Kidney (tissue), 14 donors: ENCODE measurements around the gene EPSTI1. TPM values are rescaled to one million over a fixed set of nuclear protein-coding genes. Genes with fewer than 3 reads are reported as not detected.
A peak's percentile ranks its signal among the peaks of the same experiment; 100 is the strongest.

Source experiments
- DNase-seq, 5 donors: peaks; one replicate each; pipeline ENCODE4 v3.0.0-alpha.2; 2013 to 2020
- FAIRE-seq: peaks from 2 replicates; lab custom pipeline; 2012; peaks lifted over from hg19 to GRCh38; lab: Jason Lieb, UNC
- H3K27ac ChIP-seq, 2 donors: one replicate each; pipeline ENCODE4 v1.7.0; 2013; ENCODE audit warnings: low read depth in 2 of 2, low read length in 2 of 2, inconsistent platforms in 1 of 2
- H3K27me3 ChIP-seq: one replicate; pipeline ENCODE4 v1.7.1; 2013; ENCODE audit warnings: low read length, inconsistent platforms; ENCODE audit not compliant: control insufficient read depth, insufficient read depth
- H3K36me3 ChIP-seq, 3 donors: one replicate each; pipeline versions ENCODE4 v1.7.0 to v1.7.1; 2013; ENCODE audit warnings: low read length in 3 of 3, control low read depth in 1 of 3, inconsistent platforms in 1 of 3; ENCODE audit not compliant: insufficient read depth in 3 of 3, control insufficient read depth in 2 of 3
- H3K4me1 ChIP-seq, 3 donors: one replicate each; pipeline versions ENCODE4 v1.7.0 to v1.7.1; 2013; ENCODE audit warnings: low read length in 3 of 3, inconsistent platforms in 1 of 3, low read depth in 1 of 3; ENCODE audit not compliant: control insufficient read depth in 2 of 3, insufficient read depth in 2 of 3
- H3K4me3 ChIP-seq, 3 donors: one replicate each; pipeline versions ENCODE4 v1.7.0 to v1.8.1; 2013; ENCODE audit warnings: low read length in 3 of 3, control low read depth in 1 of 3, inconsistent platforms in 1 of 3
- H3K9ac ChIP-seq, 3 donors: one replicate each; pipeline versions ENCODE4 v1.7.0 to v1.7.1; 2013; ENCODE audit warnings: low read length in 3 of 3, control low read depth in 1 of 3, inconsistent platforms in 1 of 3
- H3K9me3 ChIP-seq, 3 donors: one replicate each; pipeline versions ENCODE4 v1.7.0 to v1.7.1; 2013; ENCODE audit warnings: low read length in 3 of 3, control low read depth in 1 of 3, inconsistent platforms in 1 of 3; ENCODE audit not compliant: control insufficient read depth in 2 of 3, insufficient read depth in 1 of 3
- intact Hi-C: fragments of 100-400 bp; cut with DNase I; formaldehyde crosslinking; loops from one replicate; pipeline ENCODE4 v1.11.1; 2022
- polyA plus RNA-seq: library from polyadenylated mRNA; stranded (reverse); fragments of 350-450 nt; fragmentation: Illumina TruSeq; extraction: RNeasy Lipid Tissue Mini Kit (QIAGEN cat#74804); gene quantifications from one replicate; pipeline ENCODE4 v1.2.3, GENCODE V29; 2014; ENCODE audit warnings: low read depth, low replicate concordance; ENCODE audit not compliant: insufficient read depth
- total RNA-seq: library from RNA; stranded (reverse); fragmentation: NEBNext Ultra II Directional; extraction: Animal tissue kit (Norgen Biotek cat#: 25700); gene quantifications from one replicate; pipeline ENCODE4 v1.2.1, GENCODE V29; 2021
- TF ChIP-seq, protein P1 (sequence below): IDR thresholded peaks from 3 replicates; pipeline ENCODE4 v1.5.1; 2012; ENCODE audit warnings: mild to moderate bottlenecking, moderate library complexity, borderline replicate concordance; ENCODE audit not compliant: insufficient read depth; ENCODE audit errors: extremely low read depth
- donor health status: control.
- donor health status: control.
- donor health status: control.
- donor health status: control.
- donor health status: control.
- donor health status: DM: yes; HTN: yes; CAD: no.
- donor health status: Normal renal cell carcinoma (clear cell type).

Gene EPSTI1
- total and polyA plus RNA-seq, 2 donors from 2014 or later: 11.2 to 12.2 TPM

DNA sequence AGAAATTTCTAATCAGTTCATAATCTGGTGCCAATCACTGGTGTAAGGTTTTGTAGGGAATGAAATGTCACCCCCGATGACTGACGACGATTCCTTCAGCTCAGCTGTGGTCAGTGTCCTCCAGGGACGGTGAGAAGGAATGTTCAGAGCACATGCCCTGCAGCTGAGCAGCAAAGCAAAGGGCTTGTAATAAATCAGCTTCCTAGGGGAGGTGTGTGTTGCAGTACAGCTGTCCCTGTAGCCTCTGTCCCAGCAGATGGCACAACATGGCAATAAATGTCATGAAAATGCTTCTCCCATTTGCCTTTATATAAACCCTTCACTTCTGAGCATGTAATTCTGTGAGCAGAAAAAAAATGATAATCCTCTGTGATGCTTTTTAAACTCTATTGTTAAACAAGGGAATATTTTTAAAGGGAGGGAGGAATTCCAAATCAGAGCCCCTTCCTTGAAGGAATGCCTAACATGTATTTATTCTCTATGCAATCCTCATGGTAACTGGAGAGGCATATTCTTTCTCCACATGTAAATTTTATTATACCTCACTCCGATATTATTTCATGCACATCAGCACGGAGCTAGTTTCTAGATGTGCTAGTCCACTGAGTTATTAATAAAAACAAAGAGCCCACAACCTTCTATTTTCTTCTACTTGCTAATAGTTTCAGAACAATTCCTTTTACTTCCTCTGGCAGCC, 108.1 kb downstream of the EPSTI1 start:
- H3K36me3 ChIP-seq: peaks cover 0 to 2% (median 0%) of the 10 kb centered on the region in 3 donors
- DNase-seq (peak in 4 of 5 donors; percentile 77 to 87 (median 82)), FAIRE-seq (no peak)
- H3K27me3 ChIP-seq: no peaks in the 10 kb centered on the region
- TF ChIP-seq, protein P1, sequence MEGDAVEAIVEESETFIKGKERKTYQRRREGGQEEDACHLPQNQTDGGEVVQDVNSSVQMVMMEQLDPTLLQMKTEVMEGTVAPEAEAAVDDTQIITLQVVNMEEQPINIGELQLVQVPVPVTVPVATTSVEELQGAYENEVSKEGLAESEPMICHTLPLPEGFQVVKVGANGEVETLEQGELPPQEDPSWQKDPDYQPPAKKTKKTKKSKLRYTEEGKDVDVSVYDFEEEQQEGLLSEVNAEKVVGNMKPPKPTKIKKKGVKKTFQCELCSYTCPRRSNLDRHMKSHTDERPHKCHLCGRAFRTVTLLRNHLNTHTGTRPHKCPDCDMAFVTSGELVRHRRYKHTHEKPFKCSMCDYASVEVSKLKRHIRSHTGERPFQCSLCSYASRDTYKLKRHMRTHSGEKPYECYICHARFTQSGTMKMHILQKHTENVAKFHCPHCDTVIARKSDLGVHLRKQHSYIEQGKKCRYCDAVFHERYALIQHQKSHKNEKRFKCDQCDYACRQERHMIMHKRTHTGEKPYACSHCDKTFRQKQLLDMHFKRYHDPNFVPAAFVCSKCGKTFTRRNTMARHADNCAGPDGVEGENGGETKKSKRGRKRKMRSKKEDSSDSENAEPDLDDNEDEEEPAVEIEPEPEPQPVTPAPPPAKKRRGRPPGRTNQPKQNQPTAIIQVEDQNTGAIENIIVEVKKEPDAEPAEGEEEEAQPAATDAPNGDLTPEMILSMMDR: no peak
- H3K4me1 ChIP-seq: peaks cover 0 to 9% (median 7%) of the 10 kb centered on the region in 3 donors
- H3K27ac ChIP-seq: no peak overlapping the region
- H3K9ac ChIP-seq: no peak overlapping the region
- H3K9me3 ChIP-seq: no peaks in the 10 kb centered on the region
- no peak overlapping the region for H3K4me3 ChIP-seq
- intact Hi-C loops: no loop called here

DNA sequence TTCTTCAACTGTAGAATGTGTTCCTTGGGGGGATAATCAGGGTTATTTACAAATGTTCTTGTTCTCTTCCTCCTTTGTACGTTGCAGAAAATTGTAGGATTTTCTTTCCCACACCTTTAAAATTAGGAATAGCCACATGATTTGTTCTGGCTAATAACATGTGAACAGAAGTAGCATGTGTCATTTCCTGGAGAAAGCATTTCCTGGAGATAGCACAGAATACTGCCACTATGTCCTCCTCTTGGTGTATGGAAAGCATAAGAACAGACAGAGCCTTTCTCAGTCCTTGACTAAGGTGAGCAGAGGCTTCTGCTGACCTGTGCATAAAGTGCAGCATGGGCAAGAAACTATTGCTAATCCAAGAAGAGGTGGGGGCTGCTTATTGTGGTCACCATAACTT, 108.9 kb downstream of the EPSTI1 start:
- no peak overlapping the region for H3K9ac ChIP-seq
- intact Hi-C loops: no loop called here
- TF ChIP-seq, protein P1: no peak
- H3K36me3 ChIP-seq: no peaks in the 10 kb centered on the region
- no peak overlapping the region for H3K4me3 ChIP-seq
- H3K27me3 ChIP-seq: no peaks in the 10 kb centered on the region
- H3K4me1 ChIP-seq: peaks cover 0 to 9% (median 7%) of the 10 kb centered on the region in 3 donors
- no peak overlapping the region for H3K27ac ChIP-seq
- H3K9me3 ChIP-seq: no peaks in the 10 kb centered on the region
- no peak for DNase-seq
- no peak for FAIRE-seq

DNA sequence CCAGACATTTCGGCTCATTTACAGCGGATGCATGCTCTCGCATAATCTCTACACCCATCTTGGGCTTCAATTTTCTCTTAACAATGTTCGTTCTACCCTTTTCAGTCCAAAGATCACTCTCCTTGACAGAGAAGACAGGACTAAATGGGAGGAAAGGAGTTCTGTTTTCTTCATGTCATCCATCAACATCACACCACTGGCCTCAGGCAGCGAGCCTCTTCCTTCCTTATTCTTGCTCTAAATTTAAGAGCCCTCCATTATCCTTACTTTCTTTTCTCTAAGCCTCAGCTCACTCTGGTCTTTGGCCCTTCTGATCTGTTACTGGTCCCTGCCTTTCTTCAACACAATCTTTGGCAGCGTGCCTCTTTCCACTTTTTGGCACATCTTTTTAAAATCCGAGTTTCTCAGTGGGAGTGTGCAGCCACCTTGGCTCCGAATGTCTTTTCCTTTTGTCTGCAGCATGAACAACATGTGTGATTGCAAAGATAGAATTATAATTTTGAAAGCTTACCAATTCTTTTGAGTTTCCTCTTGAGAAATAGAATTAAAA, 111.9 kb downstream of the EPSTI1 start:
- TF ChIP-seq, protein P1: no peak
- Histone ChIP-seq H3K9me3 (no peaks in the 10 kb centered on the region), H3K4me3 (peak overlapping the region in 1 of 3 donors; percentile 32), H3K27me3 (no peaks in the 10 kb centered on the region), H3K27ac (no peak overlapping the region), H3K36me3 (no peaks in the 10 kb centered on the region), H3K4me1 (peaks cover 0 to 9% (median 7%) of the 10 kb centered on the region in 3 donors), H3K9ac (no peak overlapping the region)
- DNase-seq: peak in 2 of 5 donors; percentile 34 to 49
- no peak for FAIRE-seq
- intact Hi-C loops: no loop called here
